GM18868 (cell line): ENCODE results near the gene KCTD14.
"Not testable (repeated sequence)": the region's sequence is repeated elsewhere in the genome, so short reads cannot be mapped to it uniquely, and the experiment has no call there.

ENCODE experiments used
- ATAC-seq: cut with Tn5 transposase; IDR thresholded peaks from one replicate; pipeline ENCODE4 v1.9.1; 2021; ENCODE audit warnings: mild to moderate bottlenecking, moderate library complexity; ENCODE audit not compliant: unreplicated experiment

Gene KCTD14, protein sequence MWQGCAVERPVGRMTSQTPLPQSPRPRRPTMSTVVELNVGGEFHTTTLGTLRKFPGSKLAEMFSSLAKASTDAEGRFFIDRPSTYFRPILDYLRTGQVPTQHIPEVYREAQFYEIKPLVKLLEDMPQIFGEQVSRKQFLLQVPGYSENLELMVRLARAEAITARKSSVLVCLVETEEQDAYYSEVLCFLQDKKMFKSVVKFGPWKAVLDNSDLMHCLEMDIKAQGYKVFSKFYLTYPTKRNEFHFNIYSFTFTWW

DNA sequence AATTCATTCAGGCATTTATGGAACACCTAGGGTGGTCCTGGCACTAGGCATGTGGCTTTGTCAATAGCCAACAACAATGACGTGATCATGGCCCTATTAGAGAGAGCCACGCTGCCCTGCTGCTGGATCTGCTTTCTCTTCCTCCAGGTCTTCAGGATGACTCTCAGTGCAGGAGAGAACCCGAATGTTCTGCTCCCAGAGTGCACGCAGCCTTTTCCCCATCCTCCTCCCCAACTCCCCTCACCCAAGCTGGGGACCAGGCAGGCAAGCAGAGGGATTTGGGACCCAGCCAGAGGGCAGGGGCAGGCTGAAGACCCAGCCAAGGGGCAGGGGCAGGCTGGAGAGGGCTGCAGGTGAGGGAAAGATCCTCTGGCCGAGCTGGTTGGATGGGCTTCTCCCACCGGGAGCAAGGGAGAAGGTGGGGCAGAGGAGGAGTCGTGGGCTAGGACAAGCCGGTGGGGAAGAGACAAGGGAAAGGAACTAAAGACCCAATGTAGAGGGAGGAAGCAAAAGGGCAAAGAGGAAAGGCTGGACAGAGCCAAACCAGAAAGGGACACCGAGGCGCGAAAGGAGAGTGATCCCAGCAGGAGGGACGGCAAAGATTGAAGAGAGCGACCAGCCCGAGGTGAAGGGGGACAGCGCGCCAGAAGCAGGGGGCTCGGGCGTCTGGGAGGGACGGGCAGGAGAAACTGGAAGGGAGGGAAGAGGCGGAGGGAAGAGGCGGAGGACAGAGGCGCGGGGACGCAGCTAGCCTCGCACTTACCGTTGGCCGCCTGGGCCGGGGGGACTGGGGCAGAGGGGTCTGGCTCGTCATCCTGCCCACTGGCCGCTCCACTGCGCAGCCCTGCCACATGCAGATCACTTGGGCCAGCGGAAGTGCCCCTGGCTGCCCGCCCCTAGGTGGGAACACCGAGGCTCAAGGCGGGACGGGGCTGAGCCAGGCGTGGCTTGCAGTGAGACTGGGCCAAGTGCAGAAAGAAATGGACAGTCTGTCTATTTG is at the start of gene KCTD14:
Gene KCTD14 (minus strand): TSS at position 880 of the 1,000 bp plus-strand sequence. CDS start 27 bp downstream, at position 853.
- ATAC-seq: no peak

DNA sequence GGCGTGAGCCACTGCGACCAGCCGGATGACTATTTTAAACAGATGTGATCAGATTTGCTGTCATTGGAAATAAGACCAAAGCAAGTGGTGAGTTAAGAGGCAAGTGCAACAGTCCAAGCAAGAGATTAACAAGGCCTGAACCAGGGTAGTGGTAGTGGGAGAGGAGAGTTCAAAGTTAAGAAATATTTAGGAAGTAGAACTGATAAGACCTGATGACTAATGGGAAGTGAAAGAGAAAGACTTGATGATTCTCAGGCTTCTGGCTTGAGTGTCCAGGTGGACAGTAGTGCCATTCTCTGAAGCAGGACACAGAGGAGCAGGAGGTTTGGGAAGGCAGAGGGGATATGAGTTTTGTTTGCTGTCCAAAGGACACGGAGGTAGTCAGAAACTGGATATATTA is 49.4 kb upstream of the KCTD14 start:
- ATAC-seq: no peak

DNA sequence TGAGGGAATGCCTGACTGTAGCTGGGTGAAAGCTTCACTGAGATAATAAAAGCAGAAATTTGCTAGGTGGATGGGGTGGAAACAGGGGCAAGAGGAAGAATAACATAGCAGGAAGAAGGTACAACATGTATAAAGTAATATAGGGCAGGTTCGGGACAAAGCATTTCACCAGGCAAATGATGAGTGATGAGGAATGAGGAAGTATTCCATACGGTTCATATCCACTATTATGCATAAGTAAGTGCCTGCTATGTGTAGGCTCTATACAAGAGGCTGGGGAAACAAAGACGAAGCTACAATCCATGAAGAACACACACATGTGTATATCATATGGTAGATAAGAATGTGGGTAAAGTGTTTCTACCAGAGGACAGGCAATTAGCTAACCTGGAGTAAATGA is 48.6 kb upstream of the KCTD14 start:
- no peak for ATAC-seq

DNA sequence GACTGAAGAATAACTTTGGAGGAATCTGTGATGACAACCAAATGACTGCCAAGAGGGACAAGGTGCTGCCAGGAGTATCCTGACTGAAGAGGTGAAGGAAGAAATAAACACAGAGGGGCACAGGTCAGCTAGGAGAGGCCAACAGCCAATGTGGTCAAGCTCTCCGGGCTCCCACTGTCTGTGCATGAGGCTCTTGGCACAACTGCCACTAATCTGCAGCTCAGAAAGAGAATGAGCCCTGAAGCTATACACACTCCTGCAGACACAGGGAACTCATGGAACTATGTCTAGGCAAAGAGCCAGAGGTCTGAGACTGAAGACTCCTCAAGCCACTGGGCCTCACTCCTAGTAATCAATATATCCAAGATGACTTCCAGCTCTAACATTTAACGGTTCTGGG is 47.5 kb upstream of the KCTD14 start:
- no peak for ATAC-seq

DNA sequence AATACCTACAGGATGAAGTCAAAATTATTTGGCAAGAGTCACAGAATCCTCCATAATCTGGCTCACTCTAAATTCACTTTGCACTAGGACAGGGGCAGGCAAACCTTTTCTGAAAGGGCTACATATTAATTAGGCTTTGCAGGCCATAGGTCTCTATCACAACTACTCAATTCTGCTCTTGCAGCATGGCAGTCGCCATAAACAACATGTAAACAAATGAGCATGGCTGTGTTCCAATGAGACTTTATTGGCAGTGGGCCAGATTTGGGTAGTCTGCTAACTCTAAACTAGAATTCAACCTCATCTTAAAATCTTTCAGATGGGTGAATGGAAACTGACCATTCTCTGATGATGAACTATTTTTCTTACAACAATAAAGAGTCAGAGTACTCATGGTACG is 46.4 kb upstream of the KCTD14 start:
- no peak for ATAC-seq

DNA sequence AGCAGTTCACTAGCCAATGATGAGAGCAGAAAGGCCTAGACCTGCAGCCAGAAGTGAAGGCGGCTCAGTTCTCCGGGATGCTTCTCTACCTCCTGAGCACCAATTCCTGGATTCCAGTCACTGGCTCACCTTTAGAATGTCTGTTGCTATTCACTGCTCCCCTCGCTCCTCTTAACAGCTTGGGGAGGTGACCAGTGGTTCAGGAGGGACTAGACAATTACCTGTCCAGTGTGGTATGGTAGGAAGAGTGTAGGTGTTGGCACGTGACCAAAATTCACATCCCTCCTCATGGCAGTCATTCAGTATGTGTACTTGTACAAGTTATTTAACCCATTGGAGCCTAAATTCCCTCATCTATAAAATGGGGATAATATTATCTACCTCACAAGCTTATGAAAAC is 44.6 kb upstream of the KCTD14 start:
- ATAC-seq: no peak

DNA sequence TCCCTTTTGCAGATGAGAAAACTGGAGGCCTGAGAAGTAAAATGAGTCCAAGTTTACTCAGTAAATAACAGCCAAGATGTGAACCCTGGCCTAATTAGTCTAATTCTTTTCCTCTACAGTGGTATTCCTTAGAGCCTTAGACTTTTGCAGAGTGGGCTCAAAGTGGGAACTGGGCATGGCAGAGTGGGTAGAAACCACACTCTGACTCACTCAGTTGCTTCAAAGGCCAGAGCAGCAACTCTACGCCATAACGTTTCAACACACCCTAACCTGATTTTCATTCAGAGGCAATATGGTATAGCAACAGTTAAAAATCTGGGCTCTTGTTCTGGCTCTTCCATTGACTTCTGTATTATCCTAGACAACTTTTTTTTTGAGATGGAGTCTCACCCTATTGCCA is 43.4 kb upstream of the KCTD14 start:
- no peak for ATAC-seq

DNA sequence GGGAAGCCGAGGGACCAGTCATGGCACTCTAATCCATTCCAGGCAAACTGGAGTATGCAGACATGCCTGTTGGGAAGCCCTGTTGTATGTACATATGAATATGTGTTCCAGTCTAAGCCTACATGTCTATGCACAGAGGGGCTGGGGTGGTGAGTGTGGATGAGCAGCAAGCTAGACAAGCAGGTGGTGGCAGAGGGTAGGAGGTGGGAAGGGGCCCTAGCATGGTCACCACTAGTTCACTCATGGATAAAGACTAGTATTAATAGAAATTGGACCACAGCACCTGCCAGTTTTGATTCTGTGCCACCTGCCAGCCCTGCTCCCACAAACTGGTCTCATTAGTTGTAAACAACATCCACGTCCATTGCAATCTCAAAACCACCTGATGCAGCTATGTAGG is 42.1 kb upstream of the KCTD14 start:
- no peak for ATAC-seq

DNA sequence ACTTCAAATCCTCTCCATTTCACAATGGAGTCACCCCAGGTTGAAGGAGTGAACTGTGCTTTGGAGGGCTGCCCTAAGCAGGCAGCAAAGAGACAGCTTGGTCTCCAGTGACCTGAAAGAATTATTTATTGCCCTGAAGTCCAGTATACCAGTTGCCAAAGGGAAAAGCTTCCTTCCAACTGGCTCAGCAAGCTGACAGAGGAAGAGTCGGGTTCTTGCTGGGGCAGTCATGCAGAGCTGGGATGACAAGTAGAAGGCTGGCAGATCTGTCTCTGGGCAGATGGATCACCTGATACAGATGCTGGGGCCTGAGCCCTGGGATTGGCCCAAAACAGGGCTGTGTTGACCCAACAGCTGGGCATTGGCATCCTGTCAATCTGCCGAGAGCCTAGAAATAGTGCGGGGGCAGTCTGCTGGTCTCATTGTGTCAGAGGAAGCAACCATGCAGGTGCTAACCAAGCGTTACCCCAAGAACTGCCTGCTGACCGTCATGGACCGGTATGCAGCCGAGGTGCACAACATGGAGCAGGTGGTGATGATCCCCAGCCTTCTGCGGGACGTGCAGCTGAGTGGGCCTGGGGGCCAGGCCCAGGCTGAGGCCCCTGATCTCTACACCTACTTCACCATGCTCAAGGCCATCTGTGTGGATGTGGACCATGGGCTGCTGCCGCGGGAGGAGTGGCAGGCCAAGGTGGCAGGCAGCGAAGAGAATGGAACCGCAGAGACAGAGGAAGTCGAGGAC is 40.5 kb upstream of the KCTD14 start, which contains the start of gene THRSP:
Gene THRSP (plus strand): TSS at position 422 of the 742 bp plus-strand sequence. CDS start 21 bp downstream, at position 443.
- ATAC-seq: no peak

DNA sequence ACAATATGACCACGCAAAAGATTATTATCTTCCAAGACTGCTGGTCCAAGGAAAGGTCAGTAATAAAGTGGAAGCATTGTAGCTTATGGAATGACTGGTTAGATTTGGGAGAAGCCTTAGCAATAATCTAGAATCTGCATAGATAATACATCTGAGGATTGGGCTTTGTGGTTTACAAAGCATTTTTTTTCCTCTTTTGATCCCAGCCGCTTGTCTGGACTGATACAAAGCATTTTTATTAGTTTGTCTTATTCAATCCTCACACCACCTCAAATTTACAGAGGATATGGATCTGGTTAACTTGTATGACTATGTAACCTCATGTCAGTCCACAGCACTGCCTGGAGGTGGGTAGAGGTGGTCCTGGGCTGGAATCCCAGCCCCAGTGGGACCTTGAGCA is 39.6 kb upstream of the KCTD14 start:
- no peak for ATAC-seq

DNA sequence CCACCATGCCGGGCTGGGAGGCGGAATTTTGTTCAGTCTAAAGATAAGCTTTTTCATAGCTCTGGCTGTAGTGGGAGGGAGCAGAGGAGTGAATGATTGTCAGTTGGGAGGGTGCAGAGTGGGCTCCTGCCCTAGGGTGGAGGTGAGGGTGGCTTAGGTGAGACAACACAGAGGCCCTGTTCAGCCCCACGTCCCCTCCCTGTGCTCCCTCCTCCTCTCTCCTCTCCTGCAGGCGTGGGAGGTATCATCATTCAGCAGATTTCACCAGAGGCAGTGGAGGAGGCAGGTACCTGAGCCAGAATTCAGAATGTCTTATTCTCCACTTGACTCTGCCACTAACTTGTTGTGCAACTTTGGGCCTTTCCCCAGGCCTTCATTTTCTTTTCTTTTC is 38.8 kb upstream of the KCTD14 start:
- no peak for ATAC-seq

DNA sequence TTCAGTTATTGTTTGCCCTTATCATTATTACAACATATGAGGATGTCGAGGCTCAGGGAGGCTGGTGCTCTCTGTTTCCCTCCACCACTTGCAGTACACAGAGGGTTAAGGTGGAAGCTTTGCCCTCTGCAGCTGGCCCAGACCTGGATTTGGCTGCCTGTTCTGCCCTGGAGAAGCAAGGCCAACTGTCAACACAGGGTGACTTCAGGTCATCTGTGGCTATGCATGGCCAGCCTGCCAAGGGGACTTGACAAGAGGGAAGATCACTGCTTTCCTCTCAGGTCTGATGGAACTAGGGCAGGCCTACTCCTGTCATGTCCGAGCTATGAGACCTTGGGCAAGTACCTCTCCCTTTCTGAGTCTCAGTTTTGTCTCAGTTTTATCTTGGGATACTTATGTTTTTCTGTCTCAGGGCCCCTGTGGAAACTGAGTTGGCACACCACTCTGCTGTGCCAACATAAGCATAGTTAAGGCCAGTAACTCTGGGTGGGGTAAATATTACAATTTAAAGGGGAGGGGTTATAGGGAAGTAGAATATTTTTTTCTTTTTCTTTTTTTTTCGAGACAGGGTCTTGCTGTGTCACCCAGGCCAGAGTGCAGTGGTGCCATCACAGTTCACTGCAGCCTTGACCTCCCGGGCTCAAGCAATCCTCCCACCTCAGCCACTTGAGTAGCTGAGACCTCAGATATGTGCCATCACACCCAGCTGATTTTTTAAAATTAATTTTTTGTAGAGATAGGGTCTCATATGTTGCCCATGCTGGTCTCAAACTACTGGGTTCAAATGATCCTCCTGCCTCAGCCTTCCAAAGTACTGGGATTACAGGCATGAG is 38.2 kb upstream of the KCTD14 start:
- no peak for ATAC-seq

DNA sequence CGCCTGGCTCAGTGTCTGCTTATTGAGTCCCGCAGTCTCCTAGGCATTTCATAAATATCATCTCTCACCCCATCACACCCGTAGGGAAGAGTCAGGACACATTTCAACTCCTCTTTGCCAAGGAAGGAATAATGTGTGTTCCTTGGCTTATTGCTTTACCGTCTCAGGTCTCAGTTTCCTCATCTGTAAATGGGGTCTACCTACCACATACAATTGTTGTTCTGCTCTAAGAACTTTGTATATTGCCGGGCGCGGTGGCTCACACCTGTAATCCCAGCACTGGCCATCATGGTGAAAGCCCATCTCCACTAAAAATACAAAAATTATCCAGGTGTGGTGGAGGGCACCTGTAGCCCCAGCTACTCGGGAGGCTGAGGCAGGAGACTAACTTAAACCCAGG is 37.5 kb upstream of the KCTD14 start:
- no peak for ATAC-seq

DNA sequence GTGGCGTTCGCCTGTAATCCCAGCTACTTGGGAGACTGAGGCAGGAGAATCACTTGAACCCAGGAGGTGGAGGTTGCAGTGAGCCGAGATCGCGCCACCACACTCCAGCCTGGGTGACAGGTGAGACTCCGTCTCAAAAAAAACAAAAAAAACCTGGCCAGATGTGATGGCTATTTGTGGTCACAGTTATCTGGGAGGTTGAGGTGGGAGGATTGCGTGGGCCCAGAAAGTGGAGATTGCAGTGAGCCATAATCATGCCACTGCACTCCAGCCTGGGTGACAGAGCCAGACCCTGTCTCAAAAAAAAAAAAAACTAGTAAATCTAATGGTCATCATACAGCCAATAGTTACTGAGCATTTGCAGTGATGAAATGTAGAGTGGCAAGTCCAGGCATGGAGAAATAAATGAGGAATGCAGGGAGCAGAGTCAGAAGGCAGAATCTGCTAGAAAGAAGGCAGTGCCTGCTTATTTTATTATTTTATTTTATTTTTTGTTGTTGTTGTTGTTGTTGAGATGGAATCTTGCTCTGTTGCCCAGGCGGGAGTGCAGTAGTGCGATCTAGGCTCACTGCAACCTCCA is 36.8 kb upstream of the KCTD14 start:
- ATAC-seq: not testable (repeated sequence)

DNA sequence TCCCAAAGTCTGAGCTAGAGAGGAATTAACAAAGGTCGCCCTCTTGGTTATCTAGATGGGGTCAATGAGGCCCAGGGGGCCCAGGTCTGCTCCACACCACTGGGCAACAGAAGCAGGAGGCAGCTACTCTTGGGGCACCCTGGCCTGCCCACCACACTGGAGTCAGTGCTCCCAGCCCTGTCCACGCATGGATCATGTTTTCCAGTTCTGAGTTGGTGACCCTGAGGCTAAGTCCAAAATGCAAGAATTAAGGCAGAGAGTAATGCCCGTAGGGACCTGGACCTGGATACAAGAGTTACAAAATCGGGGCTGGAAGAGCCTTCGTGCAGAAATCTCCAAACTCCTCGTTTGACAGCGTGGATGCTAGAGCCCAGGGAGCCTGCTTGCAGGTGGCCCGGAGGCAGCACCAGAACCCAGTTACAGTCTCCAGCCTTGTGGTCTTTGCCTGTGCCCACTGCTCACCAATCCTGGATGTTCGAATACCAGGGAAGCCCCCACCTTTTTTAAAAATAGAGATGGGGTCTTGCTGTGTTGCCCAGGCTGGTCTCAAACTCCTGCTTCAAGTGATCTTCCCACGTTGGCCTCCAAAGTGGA is 34.5 kb upstream of the KCTD14 start:
- no peak for ATAC-seq

DNA sequence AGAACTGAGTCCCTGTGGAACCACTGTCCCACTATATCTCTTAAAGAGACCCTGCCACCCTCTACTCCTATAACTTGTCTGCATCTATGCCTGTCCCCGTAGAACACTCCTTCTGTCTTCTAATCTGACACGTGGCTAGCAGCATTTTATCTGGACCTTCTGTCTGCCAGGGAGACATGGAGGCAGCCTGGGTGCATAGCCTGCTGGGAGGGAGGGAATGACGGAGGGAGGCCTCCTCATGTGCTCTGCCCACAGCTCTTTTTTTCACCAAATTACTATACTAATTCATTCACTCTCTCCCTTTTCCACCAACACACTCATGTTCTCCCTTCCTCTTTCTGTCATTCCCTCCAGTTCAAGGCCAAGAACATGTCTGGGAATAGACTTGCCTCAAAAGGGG is 33.0 kb upstream of the KCTD14 start:
- ATAC-seq: no peak

DNA sequence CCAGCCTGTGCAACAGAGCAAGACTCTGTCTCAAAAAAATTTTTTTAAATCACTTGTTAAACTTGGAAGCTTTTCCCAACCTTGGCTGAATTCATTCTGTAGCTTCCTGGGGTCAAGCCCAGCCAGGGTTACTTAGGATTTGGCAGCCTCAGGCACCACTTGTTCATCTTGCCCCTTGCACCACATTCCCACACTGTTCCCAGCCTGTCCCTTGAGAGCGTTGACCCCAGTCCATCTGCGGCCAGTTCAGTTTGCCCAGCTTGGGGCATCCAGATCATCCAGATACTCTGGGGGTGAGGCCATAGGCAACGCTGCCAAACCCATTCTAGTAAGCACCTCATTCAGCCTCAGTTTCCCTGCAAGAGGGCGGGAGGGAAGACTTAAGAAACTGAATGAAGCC is 31.9 kb upstream of the KCTD14 start:
- no peak for ATAC-seq

DNA sequence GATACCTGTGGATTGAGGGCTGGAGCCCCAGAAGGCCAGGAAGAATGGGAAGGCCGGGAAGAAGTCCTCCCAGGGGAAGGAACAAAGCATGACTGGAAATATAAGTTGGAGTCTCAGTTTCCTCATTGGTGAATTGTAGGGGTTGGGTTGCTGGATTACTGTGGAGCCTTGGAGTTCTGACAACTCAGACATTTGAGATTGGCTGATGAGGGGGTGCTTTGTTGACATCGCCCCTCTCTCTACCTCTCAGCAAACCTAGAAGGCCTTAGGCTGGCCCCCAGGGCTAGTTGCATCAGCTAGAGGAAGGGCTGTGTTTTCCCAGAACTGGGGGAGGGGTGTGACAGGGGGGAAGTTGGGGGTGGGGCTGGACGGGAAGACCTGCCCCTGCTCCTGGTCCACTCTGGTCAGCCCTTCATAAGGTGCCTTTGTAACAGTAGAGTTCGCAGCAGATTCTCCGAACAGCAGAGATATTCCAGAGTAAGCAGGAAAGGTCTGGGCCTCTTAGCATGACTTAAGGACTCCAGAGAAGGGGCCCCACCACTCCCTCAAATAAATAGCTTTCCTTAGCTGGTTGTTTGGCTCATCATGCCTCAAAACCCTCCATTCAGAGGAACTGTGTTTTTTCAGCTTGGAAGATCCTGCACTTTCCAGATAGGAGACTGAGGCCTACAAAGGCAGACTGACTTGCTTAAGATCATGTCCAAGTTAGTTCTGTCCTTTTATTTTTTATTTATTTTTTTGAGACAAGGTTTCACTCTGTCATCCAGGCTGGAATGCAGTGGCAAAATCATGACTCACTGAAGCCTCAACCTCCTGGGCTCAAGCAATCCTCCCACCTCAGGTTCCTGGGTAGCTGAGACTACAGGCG is 28.1 kb upstream of the KCTD14 start:
- no peak for ATAC-seq

DNA sequence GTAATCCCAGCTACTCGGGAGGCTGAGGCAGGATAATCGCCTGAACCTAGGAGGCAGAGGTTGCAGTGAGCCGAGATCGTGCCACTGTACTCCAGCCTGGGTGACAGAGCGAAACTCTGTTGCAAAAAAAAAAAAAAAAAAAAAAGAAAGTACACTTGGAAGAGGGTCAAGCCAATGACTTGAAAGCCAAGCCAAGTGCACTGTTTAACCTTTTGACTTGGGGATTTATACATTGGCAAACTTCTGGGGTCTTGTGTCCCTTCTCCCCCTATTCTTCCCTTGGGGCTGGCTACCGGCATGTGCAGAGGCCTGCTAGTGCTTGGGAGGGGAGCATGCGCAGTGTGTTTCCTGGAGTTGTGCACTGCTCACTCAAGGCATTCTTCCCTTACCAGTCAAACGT is 26.3 kb upstream of the KCTD14 start:
- no peak for ATAC-seq
